GM12892 (cell line): ENCODE results near the gene CCDC30. TPM values are rescaled to one million over a fixed set of nuclear protein-coding genes. Genes with fewer than 3 reads are reported as not detected.

Experiments used
- DNase-seq: peaks from one replicate; pipeline ENCODE4 v3.0.0; 2011; ENCODE audit not compliant: insufficient read length
- FAIRE-seq: peaks from 2 replicates; lab custom pipeline; 2011; peaks lifted over from hg19 to GRCh38; lab: Jason Lieb, UNC
- POLR2A ChIP-seq: IDR thresholded peaks from 2 replicates; pipeline ENCODE4 v1.6.1; 2011; ENCODE audit warnings: low read depth, low read length, control low read depth
- POLR2AphosphoS5 ChIP-seq: IDR thresholded peaks from 2 replicates; pipeline ENCODE4 v1.6.1; 2011; ENCODE audit warnings: low read depth, low read length, control low read depth
- TAF1 ChIP-seq: IDR thresholded peaks from 2 replicates; pipeline ENCODE4 v1.6.1; 2011; ENCODE audit warnings: low read depth, mild to moderate bottlenecking, control low read depth, low read length, borderline replicate concordance
- polyA plus RNA-seq: library from polyadenylated mRNA; unstranded; fragments of >200 nt; gene quantifications from one replicate; pipeline ENCODE4 v1.2.1, GENCODE V29; 2012; ENCODE audit warnings: missing spikeins, inconsistent platforms; ENCODE audit not compliant: missing spikeins

Gene CCDC30
- polyA plus RNA-seq = 1.6 TPM

GRCh38 chr1:42462828-42463763 lies at the start of gene CCDC30:
TSS of gene CCDC30 (plus strand) at chr1:42463286. CDS start at chr1:42480552, 17,266 bp downstream.
- FAIRE-seq (peak; percentile 100), DNase-seq (peak; percentile 85)
- TF ChIP-seq POLR2A (no peak; the same call in 1 of the 2 replicates), POLR2AphosphoS5 (no peak), TAF1 (no peak)

- FAIRE-seq = no peak
- DNase-seq = no peak
- TF ChIP-seq POLR2AphosphoS5 (no peak), POLR2A (no peak), TAF1 (no peak)
Observed at GRCh38 chr1:42414551-42415496, 48.3 kb upstream of the CCDC30 start.

GRCh38 chr1:42417166-42417565 lies 45.9 kb upstream of the CCDC30 start:
- TF ChIP-seq POLR2A (no peak), TAF1 (no peak), POLR2AphosphoS5 (no peak)
- DNase-seq (no peak), FAIRE-seq (no peak)

GRCh38 chr1:42418516-42418915 lies 44.6 kb upstream of the CCDC30 start:
- FAIRE-seq (no peak), DNase-seq (no peak)
- TF ChIP-seq POLR2A (no peak), TAF1 (no peak), POLR2AphosphoS5 (no peak)

- no peak for TF ChIP-seq POLR2AphosphoS5
- no peak for TF ChIP-seq TAF1
- no peak for TF ChIP-seq POLR2A
- FAIRE-seq (no peak), DNase-seq (no peak)
Observed at GRCh38 chr1:42419126-42419821, 43.8 kb upstream of the CCDC30 start.

GRCh38 chr1:42420121-42420520 lies 43.0 kb upstream of the CCDC30 start:
- TF ChIP-seq POLR2AphosphoS5 (no peak), POLR2A (no peak), TAF1 (no peak)
- no peak for DNase-seq
- FAIRE-seq = no peak

GRCh38 chr1:42420911-42421585 lies 42.0 kb upstream of the CCDC30 start:
- no peak for DNase-seq
- no peak for FAIRE-seq
- TF ChIP-seq POLR2A (no peak), POLR2AphosphoS5 (no peak), TAF1 (no peak)

- DNase-seq (no peak), FAIRE-seq (no peak)
- TF ChIP-seq TAF1 (no peak), POLR2A (no peak), POLR2AphosphoS5 (no peak)
Observed at GRCh38 chr1:42422737-42423136, 40.3 kb upstream of the CCDC30 start.

GRCh38 chr1:42423681-42424080 lies 39.4 kb upstream of the CCDC30 start:
- DNase-seq (no peak), FAIRE-seq (no peak)
- TF ChIP-seq POLR2AphosphoS5 (no peak), TAF1 (no peak), POLR2A (no peak)

- no peak for DNase-seq
- FAIRE-seq = no peak
- TF ChIP-seq TAF1 (no peak), POLR2AphosphoS5 (no peak), POLR2A (no peak)
Observed at GRCh38 chr1:42424201-42424600, 38.9 kb upstream of the CCDC30 start.
